SK-N-SH (cell line): ENCODE results near the gene EIF3A. TPM values are rescaled to one million over a fixed set of nuclear protein-coding genes. Genes with fewer than 3 reads are reported as not detected.

Experiments
- CTCF ChIA-PET: fragments of 300-600, 350-600 bp; formaldehyde crosslinking; extraction: SDS; loops from one replicate; lab custom pipeline; 2021; lab: Yijun Ruan, JAX
- POLR2A ChIA-PET: fragments of 350-600 bp; sonication (Branson Sonifier 250); formaldehyde crosslinking; extraction: SDS; loops from one replicate; lab custom pipeline; 2020; ENCODE audit warnings: antibody characterized with exemption, inconsistent platforms; lab: Yijun Ruan, JAX
- DNase-seq: peaks from one replicate; pipeline ENCODE4 v3.0.0; 2012
- H2AFZ ChIP-seq: fragments of 200-600 bp; sonication (generic); 2 replicates; pipeline ENCODE4 v1.8.1; 2016; ENCODE audit warnings: antibody characterized with exemption, mild to moderate bottlenecking, low read depth
- H3F3A ChIP-seq: fragments of 200-600 bp; sonication (generic); replicated peaks from 2 replicates; pipeline ENCODE3; 2016; ENCODE audit warnings: antibody characterized with exemption, mild to moderate bottlenecking; ENCODE audit not compliant: insufficient read depth
- H3K27ac ChIP-seq, 2 experiments: fragments of 200-500 bp in 1 of 2; fragments of 200-600 bp in 1 of 2; sonication (Bioruptor generic) in 1 of 2; sonication (generic), shearing (Covaris generic) in 1 of 2; 2 replicates each; pipeline versions ENCODE4 v1.5.1 to v1.6.1; 2014 to 2016; ENCODE audit warnings: low read depth in 2 of 2, inconsistent platforms in 1 of 2, low read length in 1 of 2, mild to moderate bottlenecking in 1 of 2, mixed read lengths in 1 of 2
- H3K27me3 ChIP-seq: fragments of 200-600 bp; sonication (generic), shearing (Covaris generic); 2 replicates; pipeline ENCODE4 v1.6.1; 2016; ENCODE audit warnings: mixed run types; ENCODE audit not compliant: insufficient read depth
- H3K36me3 ChIP-seq, 2 experiments: fragments of 200-500 bp in 1 of 2; fragments of 200-600 bp in 1 of 2; sonication (Bioruptor generic) in 1 of 2; sonication (generic) in 1 of 2; replicated peaks in 1 of 2; 2 replicates each; pipeline versions ENCODE3 to v1.5.1; 2014 to 2016; ENCODE audit warnings: low read length in 1 of 2, mild to moderate bottlenecking in 1 of 2; ENCODE audit not compliant: insufficient read depth in 2 of 2, control insufficient read depth in 1 of 2
- H3K4me1 ChIP-seq, 2 experiments: fragments of 200-500 bp in 1 of 2; fragments of 200-600 bp in 1 of 2; sonication (Bioruptor generic) in 1 of 2; sonication (generic), shearing (Covaris generic) in 1 of 2; 2 replicates each; pipeline versions ENCODE4 v1.5.1 to v1.6.1; 2014 to 2016; ENCODE audit warnings: low read depth in 1 of 2, low read length in 1 of 2, mixed run types in 1 of 2; ENCODE audit not compliant: insufficient read depth in 2 of 2, control insufficient read depth in 1 of 2
- H3K4me2 ChIP-seq: fragments of 200-600 bp; sonication (generic), shearing (Covaris generic); 2 replicates; pipeline ENCODE4 v1.6.1; 2017; ENCODE audit warnings: mixed run types
- H3K4me3 ChIP-seq, 2 experiments: fragments of 200-500 bp in 1 of 2; fragments of 200-600 bp in 1 of 2; sonication (Bioruptor generic) in 1 of 2; sonication (generic), shearing (Covaris generic) in 1 of 2; 2 replicates each; pipeline versions ENCODE4 v1.5.1 to v1.8.1; 2014 to 2016; ENCODE audit warnings: low read depth in 2 of 2, inconsistent platforms in 1 of 2, low read length in 1 of 2, mild to moderate bottlenecking in 1 of 2, mixed read lengths in 1 of 2, moderate library complexity in 1 of 2
- H3K79me2 ChIP-seq: fragments of 200-600 bp; sonication (generic); 2 replicates; pipeline ENCODE4 v1.8.1; 2017; ENCODE audit warnings: mild to moderate bottlenecking; ENCODE audit not compliant: insufficient read depth
- H3K9ac ChIP-seq: fragments of 200-600 bp; sonication (generic); 2 replicates; pipeline ENCODE4 v1.6.1; 2017; ENCODE audit warnings: mixed run types
- H3K9me2 ChIP-seq: fragments of 200-600 bp; sonication (generic); 2 replicates; pipeline ENCODE4 v1.6.1; 2017; ENCODE audit warnings: mixed run types
- H3K9me3 ChIP-seq: fragments of 200-600 bp; sonication (generic); 2 replicates; pipeline ENCODE4 v1.6.1; 2017; ENCODE audit warnings: mixed run types, mild to moderate bottlenecking, moderate library complexity
- H4K20me1 ChIP-seq: fragments of 200-600 bp; sonication (generic); 2 replicates; pipeline ENCODE4 v1.6.1; 2017; ENCODE audit warnings: mild to moderate bottlenecking, mixed run types; ENCODE audit not compliant: insufficient read depth
- ELF1 ChIP-seq: IDR thresholded peaks from 2 replicates; pipeline ENCODE4 v1.4.0; 2012
- IRF3 ChIP-seq: fragments of 150-350 bp; IDR thresholded peaks from 2 replicates; pipeline ENCODE4 v1.6.1; 2016; ENCODE audit warnings: mild to moderate bottlenecking, low read depth, low read length
- PBX3 ChIP-seq: IDR thresholded peaks from 2 replicates; pipeline ENCODE4; 2012
- REST ChIP-seq: IDR thresholded peaks from 2 replicates; pipeline ENCODE4 v1.6.1; 2012; ENCODE audit warnings: mild to moderate bottlenecking, low read depth, low read length, moderate library complexity
- WGBS: methylation state at CpG from one replicate; pipeline ENCODE4 v1.1.6; 2017; ENCODE audit warnings: low lambda C conversion rate; 5-methylcytosine and 5-hydroxymethylcytosine counted together
- polyA plus RNA-seq, 3 experiments: library from polyadenylated mRNA; depleted of rRNA; stranded (reverse); fragments of >200 nt; gene quantifications; 2 replicates each; pipeline ENCODE4 v1.2.3, GENCODE V29; 2012

The EIF3A gene
- polyA plus RNA-seq, 1 of the 3 experiments (the other 2 are of a cell fraction): 25.8 TPM

DNA sequence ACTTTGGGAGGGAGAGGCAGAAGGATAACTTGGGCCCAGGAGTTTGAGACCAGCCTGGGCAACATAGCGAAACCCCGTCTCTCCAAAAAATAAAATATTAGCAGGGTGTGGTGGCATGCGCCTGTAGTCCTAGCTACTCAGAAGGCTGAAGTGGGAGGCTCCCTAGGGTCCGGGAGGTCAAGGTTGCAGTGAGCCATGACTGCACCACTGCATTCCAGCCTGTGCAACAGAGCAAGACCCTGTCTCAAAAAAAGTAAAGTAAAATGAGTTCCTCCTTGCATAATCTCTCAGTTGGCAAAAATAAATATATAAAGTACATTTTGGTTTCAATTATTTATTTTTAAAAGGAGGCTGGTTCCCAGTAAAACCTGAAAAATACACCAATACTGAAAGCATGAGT is 39.3 kb downstream of the EIF3A start:
- Histone ChIP-seq H3K27me3 (no peaks in the 10 kb centered on the region), H4K20me1 (peaks cover 88% of the 10 kb centered on the region), H3K9me3 (no peaks in the 10 kb centered on the region), H3K4me2 (no peak overlapping the region), H3K79me2 (peaks cover 77% of the 10 kb centered on the region), H3K27ac (no peak overlapping the region), H3F3A (peaks cover 14% of the 10 kb centered on the region), H3K4me3 (no peak overlapping the region), H3K9me2 (no peaks in the 10 kb centered on the region), H3K36me3 (peaks cover 67 to 88% of the 10 kb centered on the region in 2 experiments), H3K4me1 (no peaks in the 10 kb centered on the region), H2AFZ (no peak overlapping the region), H3K9ac (no peak overlapping the region)
- DNase-seq: no peak
- TF ChIP-seq REST: no peak
- TF ChIP-seq ELF1: no peak
- TF ChIP-seq IRF3: no peak
- CTCF ChIA-PET: interaction anchor here (1.2 kb wide), 1 partner anchor 10 kb away, joined by 3 read pairs; no protein-coding TSS in a partner anchor
- POLR2A ChIA-PET: no interaction called here
- WGBS: 93% methylated on average over 4 of the region's 4 CpGs

GRCh38 chr10:119039161-119039560 is 41.5 kb downstream of the EIF3A start:
- Histone ChIP-seq H3K9me2 (no peaks in the 10 kb centered on the region), H3F3A (peaks cover 19% of the 10 kb centered on the region), H3K4me1 (no peaks in the 10 kb centered on the region), H3K36me3 (peaks cover 71 to 82% of the 10 kb centered on the region in 2 experiments), H3K79me2 (peaks cover 61% of the 10 kb centered on the region), H2AFZ (no peak overlapping the region), H3K9ac (no peak overlapping the region), H3K9me3 (no peaks in the 10 kb centered on the region), H4K20me1 (peaks cover 77% of the 10 kb centered on the region), H3K4me3 (no peak overlapping the region), H3K27me3 (no peaks in the 10 kb centered on the region), H3K27ac (no peak overlapping the region), H3K4me2 (no peak overlapping the region)
- no peak for DNase-seq
- ChIA-PET CTCF (no interaction called here), POLR2A (no interaction called here)
- 83% methylated on average over 1 of the region's 1 CpG for WGBS
- TF ChIP-seq PBX3: no peak
